GM18519 (cell line): ENCODE results near the gene HYPK.

Experiments used
- ATAC-seq: cut with Tn5 transposase; IDR thresholded peaks from one replicate; pipeline ENCODE4 v1.9.1; 2021; ENCODE audit warnings: mild to moderate bottlenecking, moderate library complexity; ENCODE audit not compliant: unreplicated experiment, low FRiP score

HYPK gene, protein sequence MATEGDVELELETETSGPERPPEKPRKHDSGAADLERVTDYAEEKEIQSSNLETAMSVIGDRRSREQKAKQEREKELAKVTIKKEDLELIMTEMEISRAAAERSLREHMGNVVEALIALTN

DNA sequence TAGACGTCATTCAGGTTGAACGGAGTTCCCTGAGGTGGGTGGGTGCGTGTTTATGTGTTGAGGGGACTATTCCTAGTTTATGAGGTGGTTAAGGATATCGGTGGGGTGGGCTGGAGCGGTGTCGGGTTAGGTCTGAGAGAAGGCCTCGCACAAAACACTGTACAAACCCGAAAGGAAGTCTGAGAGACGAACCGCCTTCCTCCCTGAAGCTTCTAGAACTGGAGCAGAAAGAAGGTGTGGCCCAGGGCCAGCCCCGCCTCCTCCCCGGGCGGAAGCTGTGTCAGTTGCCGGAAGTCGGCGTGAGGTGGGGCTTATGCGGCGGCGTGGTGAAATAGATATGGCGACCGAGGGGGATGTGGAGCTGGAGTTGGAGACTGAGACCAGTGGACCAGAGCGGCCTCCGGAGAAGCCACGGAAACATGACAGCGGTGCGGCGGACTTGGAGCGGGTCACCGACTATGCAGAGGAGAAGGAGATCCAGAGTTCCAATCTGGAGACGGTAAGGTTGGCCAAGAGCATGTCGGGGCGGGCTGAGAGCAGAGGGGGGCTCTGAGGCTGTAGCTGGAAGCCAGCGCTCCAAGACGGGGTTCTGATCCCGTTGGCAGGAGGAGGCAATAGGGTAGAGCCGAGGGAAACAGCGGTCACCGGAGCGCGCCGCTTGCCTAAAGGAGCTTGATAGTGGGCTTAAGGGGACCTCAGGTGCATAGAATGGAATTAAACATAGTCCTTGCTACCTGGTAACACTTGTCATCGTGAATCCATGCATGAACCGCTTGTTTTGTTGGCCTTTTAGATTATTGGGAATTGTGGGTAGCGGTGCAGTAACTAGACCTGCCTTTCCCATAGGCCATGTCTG, at the start of gene HYPK:
TSS of gene HYPK (plus strand) at position 314 of the 856 bp plus-strand sequence. CDS start at position 338, 24 bp downstream.
- peak; percentile 50 for ATAC-seq

DNA sequence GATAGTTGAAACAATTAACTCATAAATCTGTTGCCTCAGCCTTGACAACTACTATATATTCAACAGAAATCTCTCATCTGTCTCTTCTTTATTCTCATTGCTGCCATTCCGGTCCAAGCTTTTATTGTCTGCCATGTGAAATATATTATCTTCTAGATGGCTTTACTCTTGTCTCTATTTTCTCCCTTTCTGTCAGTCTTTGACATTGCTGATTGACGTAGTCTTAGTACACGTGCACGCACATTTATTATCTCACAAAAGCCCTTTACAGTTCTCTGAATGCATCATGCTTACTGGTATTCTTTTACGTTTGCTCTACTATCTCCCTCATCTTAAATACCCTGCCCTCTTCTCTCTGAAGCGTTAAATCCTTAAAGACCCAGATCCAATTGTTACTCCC, 48.5 kb upstream of the HYPK start:
- ATAC-seq = no peak

GRCh38 chr15:43762824-43763223, 37.6 kb upstream of the HYPK start:
- no peak for ATAC-seq

- no peak for ATAC-seq
These were observed 36.5 kb upstream of the HYPK start for GRCh38 chr15:43763819-43764446.

DNA sequence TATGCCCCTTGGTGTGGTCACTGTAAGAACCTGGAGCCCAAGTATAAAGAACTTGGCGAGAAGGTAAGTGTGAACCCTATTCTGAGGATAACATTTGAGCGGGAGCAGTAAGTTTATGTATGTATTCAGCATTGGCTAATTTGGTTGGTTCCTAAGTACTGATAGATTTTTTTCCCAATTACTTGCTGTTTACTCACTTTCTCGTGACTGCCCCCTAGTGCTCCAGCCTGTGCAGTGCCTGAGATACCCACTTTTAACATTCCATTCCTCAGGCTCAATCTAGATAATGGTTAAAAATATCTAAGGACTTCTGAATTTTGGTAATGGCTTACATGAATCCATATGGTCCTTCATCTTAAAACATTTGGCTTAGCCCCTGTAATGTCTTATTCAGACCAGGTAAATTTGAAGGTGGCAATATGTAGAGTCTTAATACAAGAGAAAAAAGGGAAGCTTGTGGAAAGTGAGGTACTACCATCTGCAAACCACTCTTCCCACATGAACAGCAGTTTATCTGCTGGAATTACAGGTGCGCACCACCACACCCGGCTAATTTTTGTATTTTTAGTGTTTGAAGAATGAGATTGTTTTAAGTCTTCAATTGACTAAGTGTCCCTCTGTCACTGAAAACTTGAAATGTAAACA, 30.7 kb upstream of the HYPK start:
- ATAC-seq = no peak

- ATAC-seq = no peak
These were observed 28.6 kb upstream of the HYPK start for GRCh38 chr15:43771816-43772215.

- ATAC-seq = no peak
These were observed 27.8 kb upstream of the HYPK start for GRCh38 chr15:43772624-43773023.

DNA sequence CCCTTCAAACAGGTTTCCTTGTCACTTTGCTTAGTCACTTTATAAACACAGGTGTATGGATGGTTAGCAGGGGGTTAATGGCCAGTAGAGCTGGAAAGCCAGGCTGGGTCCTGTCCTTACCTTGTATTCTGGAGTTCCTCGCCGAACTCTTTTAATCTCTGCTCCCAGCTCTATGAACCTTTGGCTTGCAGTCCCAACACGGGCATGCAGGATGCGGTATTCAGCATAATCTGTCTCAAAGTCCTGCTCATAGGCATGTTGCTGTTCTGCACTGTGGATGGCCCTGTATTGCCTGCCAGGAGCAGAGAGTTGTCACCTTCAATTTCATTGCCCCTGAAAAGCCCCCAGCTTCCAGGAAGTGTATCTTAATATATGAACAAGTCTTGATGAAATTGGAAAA, 26.3 kb upstream of the HYPK start:
- no peak for ATAC-seq

DNA sequence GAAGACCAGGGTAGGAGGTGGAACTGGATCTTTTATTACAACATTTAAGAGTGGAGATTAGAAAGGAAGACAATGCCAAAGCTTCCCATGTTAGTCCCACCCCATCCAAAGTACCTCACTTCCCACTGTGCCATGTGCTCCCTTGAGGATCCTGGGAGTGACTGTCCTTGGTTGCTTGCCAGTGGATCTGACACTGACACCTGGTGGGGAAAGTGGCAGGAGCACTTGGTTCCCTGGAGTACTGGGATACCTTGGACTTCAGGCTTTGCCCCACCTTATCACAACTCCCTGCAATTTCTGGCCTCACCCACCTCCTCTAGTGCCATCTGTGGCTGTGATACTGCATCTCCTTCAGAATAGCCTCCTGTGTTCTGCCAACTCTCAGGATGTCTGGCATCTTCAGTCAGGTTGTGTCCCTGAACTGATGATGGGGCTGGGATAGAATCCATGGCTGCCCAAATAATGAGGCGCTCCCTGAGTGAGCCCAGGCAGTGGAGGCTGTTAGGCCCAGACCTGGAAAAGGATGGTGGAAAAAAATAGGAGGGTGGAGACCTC, 24.9 kb upstream of the HYPK start:
- ATAC-seq = no peak

GRCh38 chr15:43776101-43776717, 24.2 kb upstream of the HYPK start:
- peak; percentile 36 for ATAC-seq

DNA sequence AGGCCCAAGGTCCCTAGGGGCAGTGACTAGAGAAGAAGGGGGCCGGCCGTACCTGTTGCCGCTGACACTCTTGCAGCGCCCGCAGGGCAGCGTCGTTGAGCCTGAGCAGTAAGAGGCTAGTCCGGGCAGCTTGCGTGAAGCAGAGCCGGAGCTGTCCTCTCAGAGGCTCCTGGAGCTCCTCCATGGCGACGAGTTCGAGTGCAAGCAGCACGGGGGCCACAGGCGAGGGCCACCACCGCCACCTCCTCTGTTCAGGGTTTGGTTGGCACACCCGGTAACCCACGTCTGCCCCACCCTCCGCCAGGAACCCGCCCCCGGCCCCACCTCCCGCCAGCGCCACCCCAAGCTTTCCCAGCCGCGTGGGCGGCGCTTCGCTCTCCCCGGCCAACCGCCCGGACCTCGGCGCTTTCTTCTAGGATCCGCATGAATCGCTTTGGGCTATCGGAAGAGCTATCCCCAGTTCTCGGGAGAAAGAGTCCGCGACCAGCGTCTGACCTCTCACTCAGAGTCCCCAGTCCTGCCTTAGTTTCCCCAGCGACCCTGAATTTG, 23.6 kb upstream of the HYPK start, which contains the start of gene ELL3:
TSS of gene ELL3 (minus strand) at position 249 of the 549 bp plus-strand sequence. CDS start at position 184, 65 bp downstream.
- ATAC-seq = peak; percentile 13

GRCh38 chr15:43777267-43777914, 23.0 kb upstream of the HYPK start:
- peak; percentile 39 for ATAC-seq

- no peak for ATAC-seq
These were observed 21.4 kb upstream of the HYPK start for GRCh38 chr15:43779016-43779415.

DNA sequence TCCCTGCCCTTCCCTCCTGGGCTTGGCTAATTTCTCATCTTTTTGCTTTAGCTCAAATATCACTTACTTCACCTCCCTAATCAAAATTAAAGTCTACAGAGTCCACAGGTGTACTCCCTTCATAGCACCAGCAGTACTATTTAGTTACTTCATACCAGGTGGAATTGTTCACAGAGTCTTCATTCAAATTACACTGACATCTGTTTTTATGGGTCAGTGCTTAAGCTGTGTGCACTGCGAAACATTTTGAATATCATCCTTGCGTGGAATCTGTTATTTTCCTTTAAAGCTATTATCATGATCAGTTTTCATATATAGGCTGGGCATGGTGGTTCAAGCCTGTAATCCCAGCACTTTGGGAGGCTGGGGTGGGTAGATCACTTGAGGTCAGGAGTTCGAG, 11.0 kb upstream of the HYPK start:
- ATAC-seq = no peak

DNA sequence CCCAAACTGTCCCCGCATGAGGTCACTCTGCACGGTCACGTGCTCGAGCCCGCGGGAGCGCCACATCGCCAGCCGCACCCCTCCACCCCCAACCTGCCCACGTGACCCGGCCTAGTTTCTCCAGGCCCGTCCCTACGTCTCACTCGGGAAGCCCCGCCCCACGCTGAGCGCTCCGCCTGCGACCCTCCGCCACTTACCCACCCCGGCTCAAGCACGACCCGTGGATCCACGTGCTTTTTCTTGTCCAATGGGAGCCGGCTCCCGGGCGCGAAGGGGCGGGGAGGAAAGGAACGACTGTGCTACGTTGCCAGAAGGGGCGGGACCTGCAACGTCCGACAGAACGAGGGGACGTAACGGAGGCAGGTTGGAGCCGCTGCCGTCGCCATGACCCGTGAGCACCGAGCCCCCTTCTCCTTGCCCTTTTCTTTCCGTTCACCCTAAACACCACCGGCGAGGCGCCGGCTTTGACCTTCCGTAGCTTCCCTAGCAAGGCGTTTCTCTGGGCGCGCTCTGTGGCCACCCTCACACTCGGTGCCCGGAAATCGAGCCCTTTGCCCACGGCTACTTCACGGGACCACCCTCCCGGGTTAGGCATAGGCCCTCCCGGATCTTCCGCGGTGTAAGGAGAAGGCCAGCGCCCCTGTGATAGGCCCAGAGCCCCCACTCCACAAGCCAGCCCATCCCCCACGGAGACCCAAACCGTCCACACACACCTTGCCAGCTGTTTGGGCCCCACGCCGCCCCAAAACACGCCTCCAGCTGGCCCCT, 8.2 kb upstream of the HYPK start, which contains the start of gene SERF2:
TSS of gene SERF2 (plus strand) at position 328 of the 768 bp plus-strand sequence. CDS start at position 385, 57 bp downstream.
- ATAC-seq = peak; percentile 81

- no peak for ATAC-seq
These were observed 7.5 kb upstream of the HYPK start for GRCh38 chr15:43792761-43793476.

- no peak for ATAC-seq
These were observed 6.8 kb upstream of the HYPK start for GRCh38 chr15:43793647-43794046.
